ENCODE results near the gene ARL13B.
"Not testable (repeated sequence)": the region's sequence is repeated elsewhere in the genome, so short reads cannot be mapped to it uniquely, and the experiment has no call there.

Gene ARL13B

GRCh38 chr3:94063496-94064119, 83.7 kb downstream of the ARL13B start:
- no peak for DNase-seq (ENCODE audit: low spot score)

GRCh38 chr3:94064243-94064860, 84.4 kb downstream of the ARL13B start:
- DNase-seq (ENCODE audit: low spot score) = no peak

- no peak for DNase-seq (ENCODE audit: low spot score)
Measured at GRCh38 chr3:94065122-94065521, 85.2 kb downstream of the ARL13B start.

- no peak for DNase-seq (ENCODE audit: low spot score)
Measured at GRCh38 chr3:94065819-94066480, 86.0 kb downstream of the ARL13B start.

- peak; percentile 64 for DNase-seq (ENCODE audit: low spot score)
Measured at GRCh38 chr3:94066506-94067500, 86.8 kb downstream of the ARL13B start.

- DNase-seq (ENCODE audit: low spot score) = peak; percentile 30
Measured at GRCh38 chr3:94069194-94069813, 89.3 kb downstream of the ARL13B start.

GRCh38 chr3:94070341-94070911, 90.5 kb downstream of the ARL13B start:
- no peak for DNase-seq (ENCODE audit: low spot score)

GRCh38 chr3:94071713-94072284, 91.8 kb downstream of the ARL13B start:
- no peak for DNase-seq (ENCODE audit: low spot score)

- DNase-seq (ENCODE audit: low spot score) = no peak
Measured at GRCh38 chr3:94076055-94076454, 96.1 kb downstream of the ARL13B start.

GRCh38 chr3:94080552-94080951, 100.6 kb downstream of the ARL13B start:
- DNase-seq (ENCODE audit: low spot score) = not testable (repeated sequence)

- no peak for DNase-seq (ENCODE audit: low spot score)
Measured at GRCh38 chr3:94081884-94082283, 101.9 kb downstream of the ARL13B start.

GRCh38 chr3:94082391-94082937, 102.5 kb downstream of the ARL13B start:
- no peak for DNase-seq (ENCODE audit: low spot score)

GRCh38 chr3:94083261-94083660, 103.3 kb downstream of the ARL13B start:
- DNase-seq (ENCODE audit: low spot score) = no peak

GRCh38 chr3:94089126-94089525, 109.2 kb downstream of the ARL13B start:
- no peak for DNase-seq (ENCODE audit: low spot score)

- no peak for DNase-seq (ENCODE audit: low spot score)
Measured at GRCh38 chr3:94092086-94092485, 112.1 kb downstream of the ARL13B start.

GRCh38 chr3:94093151-94093550, 113.2 kb downstream of the ARL13B start:
- no peak for DNase-seq (ENCODE audit: low spot score)

GRCh38 chr3:94095111-94095510, 115.2 kb downstream of the ARL13B start:
- DNase-seq (ENCODE audit: low spot score) = no peak

- DNase-seq (ENCODE audit: low spot score) = peak; percentile 36
Measured at GRCh38 chr3:94098452-94098851, 118.5 kb downstream of the ARL13B start.

GRCh38 chr3:94099311-94099710, 119.4 kb downstream of the ARL13B start:
- DNase-seq (ENCODE audit: low spot score) = no peak

- DNase-seq (ENCODE audit: low spot score) = peak; percentile 11
Measured at GRCh38 chr3:94101860-94102259, 121.9 kb downstream of the ARL13B start.
